Mesendoderm (in vitro differentiated cells): Measurements from ENCODE around the gene RFX2.
A peak's percentile ranks its signal among the peaks of the same experiment; 100 is the strongest.

Experiments used
- DNase-seq: peaks from one replicate; pipeline ENCODE4 v3.0.0; 2013
- H2AK5ac ChIP-seq: 2 replicates; pipeline ENCODE4 v1.6.1; 2013; ENCODE audit warnings: low read length, inconsistent platforms
- H2BK120ac ChIP-seq: 2 replicates; pipeline ENCODE4 v1.6.1; 2013; ENCODE audit warnings: low read depth, mild to moderate bottlenecking, low read length, moderate library complexity, mixed read lengths
- H2BK15ac ChIP-seq: replicated peaks from 2 replicates; pipeline ENCODE4 v1.6.1; 2013; ENCODE audit warnings: low read depth, mild to moderate bottlenecking, moderate library complexity
- H2BK5ac ChIP-seq: 2 replicates; pipeline ENCODE4 v1.6.1; 2013; ENCODE audit warnings: low read length, inconsistent platforms
- H3K18ac ChIP-seq: 2 replicates; pipeline ENCODE4 v1.6.1; 2013; ENCODE audit warnings: mild to moderate bottlenecking, low read length, mixed read lengths
- H3K23ac ChIP-seq: one replicate; pipeline ENCODE4 v1.6.1; 2013; ENCODE audit warnings: low read length
- H3K27ac ChIP-seq: 2 replicates; pipeline ENCODE4 v1.5.1; 2013; ENCODE audit warnings: low read depth, mild to moderate bottlenecking, inconsistent platforms, low read length, moderate library complexity
- H3K27me3 ChIP-seq: 2 replicates; pipeline ENCODE4 v1.6.1; 2013; ENCODE audit warnings: low read length, control low read depth, mild to moderate bottlenecking, inconsistent platforms; ENCODE audit not compliant: insufficient read depth, poor library complexity
- H3K36me3 ChIP-seq: 2 replicates; pipeline ENCODE4 v1.6.1; 2013; ENCODE audit warnings: low read length, inconsistent platforms; ENCODE audit not compliant: control insufficient read depth, insufficient read depth
- H3K4ac ChIP-seq: one replicate; pipeline ENCODE4 v1.6.1; 2013; ENCODE audit warnings: low read depth, mild to moderate bottlenecking, low read length, moderate library complexity
- H3K4me1 ChIP-seq: 2 replicates; pipeline ENCODE4 v1.6.1; 2013; ENCODE audit warnings: low read depth, low read length, inconsistent platforms; ENCODE audit not compliant: control insufficient read depth
- H3K4me2 ChIP-seq: 2 replicates; pipeline ENCODE4 v1.6.1; 2013; ENCODE audit warnings: low read length
- H3K4me3 ChIP-seq: 2 replicates; pipeline ENCODE4 v1.5.1; 2013; ENCODE audit warnings: mild to moderate bottlenecking, low read length
- H3K56ac ChIP-seq: one replicate; pipeline ENCODE4 v1.6.1; 2013; ENCODE audit warnings: low read length
- H3K79me1 ChIP-seq: 2 replicates; pipeline ENCODE4 v1.6.1; 2013; ENCODE audit warnings: low read length, inconsistent platforms
- H3K79me2 ChIP-seq: 2 replicates; pipeline ENCODE4 v1.6.1; 2013; ENCODE audit warnings: mild to moderate bottlenecking, low read length; ENCODE audit not compliant: control insufficient read depth, insufficient read depth
- H3K9ac ChIP-seq: 2 replicates; pipeline ENCODE4 v1.6.1; 2013; ENCODE audit warnings: low read length, inconsistent platforms
- H4K5ac ChIP-seq: one replicate; pipeline ENCODE4 v1.6.1; 2013; ENCODE audit warnings: low read length
- H4K8ac ChIP-seq: one replicate; pipeline ENCODE4 v1.6.1; 2013; ENCODE audit warnings: low read depth, mild to moderate bottlenecking, control low read depth, low read length, moderate library complexity
- WGBS: extraction: QIAGEN DNeasy Blood & Tissue Kit; methylation state at CpG from one replicate; pipeline ENCODE4 v1.1.7; 2013; ENCODE audit warnings: low lambda C conversion rate, missing lambda C conversion rate; ENCODE audit not compliant: insufficient coverage; ENCODE audit errors: extremely low coverage; 5-methylcytosine and 5-hydroxymethylcytosine counted together

The RFX2 gene

DNA sequence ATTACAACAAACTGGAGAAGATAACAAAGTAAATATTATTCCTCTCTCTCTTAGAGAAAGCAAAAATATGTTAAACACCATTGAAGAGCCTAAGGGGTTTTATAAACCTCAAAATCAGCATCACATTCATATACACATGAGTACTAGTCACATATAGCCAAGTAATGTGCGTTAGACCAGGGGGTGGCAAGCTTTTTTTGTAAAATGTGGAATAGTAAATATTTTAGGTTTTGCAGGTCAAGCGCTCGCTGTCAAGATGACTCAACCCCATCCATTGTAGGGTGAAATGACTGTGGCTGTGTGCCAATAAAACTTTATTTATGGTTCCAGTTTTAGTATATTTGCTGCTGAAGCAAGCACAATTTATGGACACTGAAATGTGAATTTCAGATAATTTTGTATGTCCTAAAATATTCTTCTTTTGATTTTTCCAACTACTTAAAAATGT lies 21.7 kb downstream of the RFX2 start:
- H4K5ac ChIP-seq, result no peak overlapping the region
- no peak overlapping the region for H2AK5ac ChIP-seq
- no CpG with 5 or more reads among the region's 3 CpGs for WGBS
- H4K8ac ChIP-seq, result no peak overlapping the region
- no peaks in the 10 kb centered on the region for H3K27me3 ChIP-seq
- H2BK5ac ChIP-seq, result no peak overlapping the region
- H3K56ac ChIP-seq, result no peak overlapping the region
- no peak overlapping the region for H3K18ac ChIP-seq
- no peak overlapping the region for H2BK120ac ChIP-seq
- H3K4ac ChIP-seq, result no peak overlapping the region
- no peaks in the 10 kb centered on the region for H3K79me2 ChIP-seq
- no peak overlapping the region for H3K4me2 ChIP-seq
- H3K23ac ChIP-seq, result no peak overlapping the region
- H3K27ac ChIP-seq, result no peak overlapping the region
- H3K9ac ChIP-seq, result no peak overlapping the region
- DNase-seq, result no peak
- H3K79me1 ChIP-seq, result no peaks in the 10 kb centered on the region
- no peak overlapping the region for H3K4me3 ChIP-seq
- no peaks in the 10 kb centered on the region for H3K36me3 ChIP-seq
- no peaks in the 10 kb centered on the region for H3K4me1 ChIP-seq
- H2BK15ac ChIP-seq, result no peak overlapping the region

DNA sequence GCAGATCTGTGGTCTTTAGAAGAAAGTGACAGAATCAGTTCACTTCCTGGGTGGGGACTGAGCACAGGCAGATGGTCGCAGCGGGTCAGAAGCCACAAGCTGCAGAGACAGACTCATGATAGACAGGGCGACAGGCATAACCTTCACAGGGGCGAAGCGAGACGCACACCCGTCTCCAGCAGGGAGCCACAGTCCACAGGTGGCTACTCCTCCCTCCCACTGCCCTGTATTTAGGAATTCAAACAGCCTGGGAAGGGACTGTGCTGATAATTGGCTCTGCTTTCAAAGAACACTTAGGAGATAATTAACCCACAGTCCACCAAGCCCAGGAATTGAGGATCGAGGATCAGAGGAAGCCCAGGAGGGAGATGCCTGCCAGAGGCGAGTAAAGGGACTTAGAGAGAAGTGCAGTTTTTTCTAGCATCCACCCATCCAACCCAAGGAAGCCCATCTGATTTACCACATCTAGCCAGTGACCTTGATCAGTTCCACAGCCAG lies 23.2 kb downstream of the RFX2 start:
- Histone ChIP-seq H3K4me3 (no peak overlapping the region), H3K56ac (no peak overlapping the region), H3K79me2 (no peaks in the 10 kb centered on the region), H3K36me3 (no peaks in the 10 kb centered on the region), H2BK15ac (no peak overlapping the region), H3K27ac (no peak overlapping the region), H3K9ac (no peak overlapping the region), H3K4me2 (no peak overlapping the region), H3K18ac (no peak overlapping the region), H3K27me3 (no peaks in the 10 kb centered on the region), H2AK5ac (no peak overlapping the region), H4K5ac (no peak overlapping the region), H3K4ac (no peak overlapping the region), H3K79me1 (no peaks in the 10 kb centered on the region), H4K8ac (no peak overlapping the region), H2BK5ac (no peak overlapping the region), H2BK120ac (no peak overlapping the region), H3K4me1 (no peaks in the 10 kb centered on the region), H3K23ac (no peak overlapping the region)
- DNase-seq, result peak; percentile 59
- WGBS, result no CpG with 5 or more reads among the region's 9 CpGs

DNA sequence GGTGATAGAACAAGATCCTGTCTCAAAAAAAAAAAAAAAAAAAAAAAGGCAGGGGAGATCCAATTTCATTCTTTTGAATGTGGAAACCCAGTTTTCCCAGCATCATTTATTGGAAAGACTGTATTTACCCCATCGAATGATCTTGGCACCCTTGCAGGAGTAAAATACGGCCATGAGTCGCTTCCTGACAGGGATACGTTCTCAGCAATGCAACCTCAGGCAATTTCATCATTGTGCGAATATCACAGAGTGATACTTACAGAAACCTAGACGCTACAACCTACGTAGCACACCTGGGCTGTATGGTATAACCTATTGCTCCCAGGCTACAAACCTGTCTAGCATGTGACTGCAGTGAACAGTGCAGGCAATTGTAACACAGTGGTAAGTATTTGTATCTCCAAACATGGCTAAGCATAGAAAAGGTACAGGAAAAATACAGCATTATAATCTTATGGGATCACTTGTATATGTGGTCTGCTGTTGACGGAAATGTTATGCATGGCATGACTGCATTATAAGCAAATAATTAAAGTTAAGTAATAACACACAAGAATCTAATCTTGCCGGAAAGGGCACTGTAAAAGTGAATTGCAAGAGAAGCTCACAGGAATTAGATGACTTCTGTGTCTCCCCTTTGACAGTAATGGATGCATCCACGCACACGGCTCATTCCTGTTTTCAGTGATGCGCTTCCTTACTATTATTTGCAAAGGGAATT lies 24.1 kb downstream of the RFX2 start:
- no peak overlapping the region for H3K56ac ChIP-seq
- no CpG with 5 or more reads among the region's 12 CpGs for WGBS

DNA sequence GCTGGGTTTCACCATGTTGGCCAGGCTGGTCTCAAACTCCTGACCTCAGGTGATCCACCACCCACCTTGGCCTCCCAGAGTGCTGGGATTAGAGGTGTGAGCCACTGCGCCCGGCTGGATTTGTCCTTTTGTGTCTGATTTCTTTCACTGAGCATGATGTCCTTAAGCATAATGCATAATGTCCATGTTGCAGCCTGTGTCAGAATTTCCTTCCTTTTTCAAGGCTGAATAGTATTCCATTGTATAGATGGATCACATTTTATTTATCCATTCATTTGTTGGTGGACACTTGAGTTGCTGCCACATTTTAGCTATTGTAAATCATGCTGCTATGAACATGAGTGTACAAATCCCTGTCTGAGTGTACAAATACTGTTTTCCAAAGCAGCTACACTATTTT lies 25.5 kb downstream of the RFX2 start:
- no peak overlapping the region for H3K18ac ChIP-seq
- H3K36me3 ChIP-seq, result no peaks in the 10 kb centered on the region
- no peak overlapping the region for H3K56ac ChIP-seq
- no peak overlapping the region for H2AK5ac ChIP-seq
- H2BK120ac ChIP-seq, result no peak overlapping the region
- H3K9ac ChIP-seq, result no peak overlapping the region
- H3K23ac ChIP-seq, result no peak overlapping the region
- no peak overlapping the region for H2BK5ac ChIP-seq
- no peak for DNase-seq
- H3K4me2 ChIP-seq, result no peak overlapping the region
- H3K27me3 ChIP-seq, result no peaks in the 10 kb centered on the region
- no peak overlapping the region for H4K8ac ChIP-seq
- no peak overlapping the region for H3K4me3 ChIP-seq
- no peaks in the 10 kb centered on the region for H3K79me2 ChIP-seq
- H3K79me1 ChIP-seq, result no peaks in the 10 kb centered on the region
- no peaks in the 10 kb centered on the region for H3K4me1 ChIP-seq
- no peak overlapping the region for H3K4ac ChIP-seq
- WGBS, result no CpG with 5 or more reads among the region's 2 CpGs
- no peak overlapping the region for H3K27ac ChIP-seq
- H2BK15ac ChIP-seq, result no peak overlapping the region
- H4K5ac ChIP-seq, result no peak overlapping the region

More for the DNA sequence above, 24.1 kb downstream of the RFX2 start:
- no peak for DNase-seq
- Histone ChIP-seq H2BK15ac (no peak overlapping the region), H3K9ac (no peak overlapping the region), H3K4me3 (no peak overlapping the region), H3K36me3 (no peaks in the 10 kb centered on the region), H3K23ac (no peak overlapping the region), H2BK120ac (no peak overlapping the region), H3K4me1 (no peaks in the 10 kb centered on the region), H2BK5ac (no peak overlapping the region), H3K4me2 (no peak overlapping the region), H3K79me2 (no peaks in the 10 kb centered on the region), H2AK5ac (no peak overlapping the region), H4K8ac (no peak overlapping the region), H4K5ac (no peak overlapping the region), H3K27ac (no peak overlapping the region), H3K4ac (no peak overlapping the region), H3K79me1 (no peaks in the 10 kb centered on the region), H3K27me3 (no peaks in the 10 kb centered on the region), H3K18ac (no peak overlapping the region)

DNA sequence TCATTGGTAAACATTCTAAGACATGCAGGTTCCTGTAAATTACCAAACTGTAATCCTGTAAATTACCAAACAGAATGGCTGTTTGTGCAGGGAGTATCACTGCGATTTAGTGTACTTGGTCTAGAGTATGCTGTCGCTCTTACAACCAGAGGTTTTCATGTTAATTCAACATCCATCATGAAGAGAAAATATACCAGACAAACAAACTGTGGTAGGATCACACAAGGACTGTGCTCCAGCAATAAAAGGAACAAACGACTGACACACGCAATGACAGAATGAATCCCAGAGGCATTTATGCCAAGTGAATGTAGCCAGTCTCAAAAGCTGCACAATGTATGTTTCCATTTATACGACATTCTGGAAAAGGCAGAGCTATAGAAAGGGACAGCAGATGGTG lies 31.2 kb downstream of the RFX2 start:
- no CpG with 5 or more reads among the region's 5 CpGs for WGBS

DNA sequence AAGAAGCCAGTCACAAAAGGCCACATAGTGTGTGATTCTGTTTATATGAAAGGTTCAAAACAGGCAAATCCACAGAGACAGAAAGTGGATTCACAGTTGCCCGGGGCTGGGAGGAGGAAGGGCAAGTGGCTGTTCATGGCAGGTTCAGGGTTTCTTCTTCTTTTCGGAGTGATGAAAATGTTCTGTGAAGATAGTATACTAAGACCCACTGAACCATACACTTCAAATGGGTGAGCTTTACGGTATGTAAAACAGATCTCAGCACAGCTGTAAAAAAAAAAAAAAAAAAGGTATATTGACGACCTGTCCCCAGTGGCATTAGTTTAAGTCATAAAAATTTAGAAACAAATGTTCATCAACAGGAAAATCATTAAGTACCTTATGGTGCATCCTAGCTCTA lies 32.2 kb downstream of the RFX2 start:
- Histone ChIP-seq H3K9ac (no peak overlapping the region), H3K4me1 (no peaks in the 10 kb centered on the region), H2BK120ac (no peak overlapping the region), H3K27ac (no peak overlapping the region), H3K4me3 (no peak overlapping the region), H3K4me2 (no peak overlapping the region), H4K8ac (no peak overlapping the region), H2BK15ac (no peak overlapping the region), H3K4ac (no peak overlapping the region), H3K79me1 (no peaks in the 10 kb centered on the region), H3K27me3 (no peaks in the 10 kb centered on the region), H3K18ac (no peak overlapping the region), H2AK5ac (no peak overlapping the region), H4K5ac (no peak overlapping the region), H3K23ac (no peak overlapping the region), H3K79me2 (no peaks in the 10 kb centered on the region), H3K56ac (no peak overlapping the region), H2BK5ac (no peak overlapping the region), H3K36me3 (no peaks in the 10 kb centered on the region)
- no peak for DNase-seq
- no CpG with 5 or more reads among the region's 4 CpGs for WGBS

More for the DNA sequence above, 31.2 kb downstream of the RFX2 start:
- Histone ChIP-seq H4K8ac (no peak overlapping the region), H3K79me2 (no peaks in the 10 kb centered on the region), H2BK120ac (no peak overlapping the region), H3K18ac (no peak overlapping the region), H3K36me3 (no peaks in the 10 kb centered on the region), H3K56ac (no peak overlapping the region), H2BK5ac (no peak overlapping the region), H2BK15ac (no peak overlapping the region), H3K27ac (no peak overlapping the region), H3K23ac (no peak overlapping the region), H3K9ac (no peak overlapping the region), H4K5ac (no peak overlapping the region), H3K4ac (no peak overlapping the region), H2AK5ac (no peak overlapping the region), H3K4me3 (no peak overlapping the region), H3K79me1 (no peaks in the 10 kb centered on the region), H3K4me2 (no peak overlapping the region), H3K27me3 (no peaks in the 10 kb centered on the region), H3K4me1 (no peaks in the 10 kb centered on the region)
- DNase-seq, result no peak
